ENCODE data around the gene SLC35G1. TPM values are rescaled to one million over a fixed set of nuclear protein-coding genes. Genes with fewer than 3 reads are reported as not detected.

The SLC35G1 gene
- total and polyA plus RNA-seq, 9 donors: 2.7 to 11.1 (median 7.1) TPM

GRCh38 chr10:93913706-93914105, 19.9 kb downstream of the SLC35G1 start:
- Histone ChIP-seq H3K4me1 (ENCODE audit: insufficient read depth) (peaks cover 4% of the 10 kb centered on the region), H3K27ac (no peak overlapping the region), H3K9me3 (no peaks in the 10 kb centered on the region), H3K27me3 (no peaks in the 10 kb centered on the region), H3K36me3 (no peaks in the 10 kb centered on the region), H3K4me3 (no peak overlapping the region)
- intact Hi-C loops (cut with DNase I): loop anchor here in 3 of 4 donors (10.0 kb wide), 4 partner anchors 161 to 531 kb away; no protein-coding TSS in a partner anchor
- WGBS, 3 donors: 24 to 45% (median 30%) methylated on average over 3 of the region's 3 CpGs
- no peak for DNase-seq
- no peak for TF ChIP-seq POLR2A (IDR thresholded peaks at IDR 0.05)
- TF ChIP-seq EP300 (IDR thresholded peaks at IDR 0.05): no peak
- TF ChIP-seq, protein P1, sequence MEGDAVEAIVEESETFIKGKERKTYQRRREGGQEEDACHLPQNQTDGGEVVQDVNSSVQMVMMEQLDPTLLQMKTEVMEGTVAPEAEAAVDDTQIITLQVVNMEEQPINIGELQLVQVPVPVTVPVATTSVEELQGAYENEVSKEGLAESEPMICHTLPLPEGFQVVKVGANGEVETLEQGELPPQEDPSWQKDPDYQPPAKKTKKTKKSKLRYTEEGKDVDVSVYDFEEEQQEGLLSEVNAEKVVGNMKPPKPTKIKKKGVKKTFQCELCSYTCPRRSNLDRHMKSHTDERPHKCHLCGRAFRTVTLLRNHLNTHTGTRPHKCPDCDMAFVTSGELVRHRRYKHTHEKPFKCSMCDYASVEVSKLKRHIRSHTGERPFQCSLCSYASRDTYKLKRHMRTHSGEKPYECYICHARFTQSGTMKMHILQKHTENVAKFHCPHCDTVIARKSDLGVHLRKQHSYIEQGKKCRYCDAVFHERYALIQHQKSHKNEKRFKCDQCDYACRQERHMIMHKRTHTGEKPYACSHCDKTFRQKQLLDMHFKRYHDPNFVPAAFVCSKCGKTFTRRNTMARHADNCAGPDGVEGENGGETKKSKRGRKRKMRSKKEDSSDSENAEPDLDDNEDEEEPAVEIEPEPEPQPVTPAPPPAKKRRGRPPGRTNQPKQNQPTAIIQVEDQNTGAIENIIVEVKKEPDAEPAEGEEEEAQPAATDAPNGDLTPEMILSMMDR (IDR thresholded peaks at IDR 0.05): no peak

DNA sequence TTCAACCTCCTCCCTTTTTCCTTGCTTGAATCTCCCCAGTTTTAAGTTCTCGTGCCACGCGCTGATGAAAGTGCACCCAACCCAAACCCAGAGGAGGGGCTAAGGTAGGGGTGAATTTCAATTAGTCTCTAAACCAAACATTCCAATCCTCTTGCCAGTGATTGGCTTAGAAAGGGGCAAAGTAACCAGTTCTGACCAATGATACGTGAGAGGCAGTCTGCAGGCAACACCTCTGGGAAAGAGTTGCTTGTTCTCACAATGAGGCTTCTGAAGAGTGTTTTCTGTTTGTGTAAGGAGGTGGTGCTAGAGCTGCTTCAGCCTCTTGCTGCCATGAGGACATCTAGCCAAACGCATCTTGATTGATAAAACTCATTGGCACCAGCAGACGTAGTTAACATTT, 21.8 kb downstream of the SLC35G1 start:
- 87 to 92% (median 90%) methylated on average over 6 of the region's 6 CpGs for WGBS, 3 donors
- Histone ChIP-seq H3K4me3 (no peak overlapping the region), H3K36me3 (no peaks in the 10 kb centered on the region), H3K27ac (no peak overlapping the region), H3K4me1 (ENCODE audit: insufficient read depth) (peaks cover 4% of the 10 kb centered on the region), H3K27me3 (no peaks in the 10 kb centered on the region), H3K9me3 (no peaks in the 10 kb centered on the region)
- TF ChIP-seq, protein P1 (IDR thresholded peaks at IDR 0.05): no peak
- TF ChIP-seq EP300 (IDR thresholded peaks at IDR 0.05) (no peak), POLR2A (IDR thresholded peaks at IDR 0.05) (no peak)
- intact Hi-C loops (cut with DNase I): loop anchor here in 3 of 4 donors (5.0 to 10.0 kb wide), 6 partner anchors 157 to 529 kb away; no protein-coding TSS in a partner anchor
- DNase-seq: no peak

GRCh38 chr10:93916257-93917063, 22.7 kb downstream of the SLC35G1 start:
- TF ChIP-seq, protein P1 (IDR thresholded peaks at IDR 0.05): peak in 2 of 3 donors; percentile 31 to 49
- TF ChIP-seq POLR2A (IDR thresholded peaks at IDR 0.05): no peak
- 35 to 46% (median 38%) methylated on average over 8 of the region's 8 CpGs for WGBS, 3 donors
- no peak overlapping the region for H3K4me3 ChIP-seq
- no peak for DNase-seq
- no peaks in the 10 kb centered on the region for H3K27me3 ChIP-seq
- H3K9me3 ChIP-seq: no peaks in the 10 kb centered on the region
- no peaks in the 10 kb centered on the region for H3K36me3 ChIP-seq
- intact Hi-C loops (cut with DNase I): loop anchor here in 3 of 4 donors (5.0 to 10.0 kb wide), 6 partner anchors 156 to 528 kb away; no protein-coding TSS in a partner anchor
- peaks cover 4% of the 10 kb centered on the region for H3K4me1 ChIP-seq (ENCODE audit: insufficient read depth)
- no peak overlapping the region for H3K27ac ChIP-seq

DNA sequence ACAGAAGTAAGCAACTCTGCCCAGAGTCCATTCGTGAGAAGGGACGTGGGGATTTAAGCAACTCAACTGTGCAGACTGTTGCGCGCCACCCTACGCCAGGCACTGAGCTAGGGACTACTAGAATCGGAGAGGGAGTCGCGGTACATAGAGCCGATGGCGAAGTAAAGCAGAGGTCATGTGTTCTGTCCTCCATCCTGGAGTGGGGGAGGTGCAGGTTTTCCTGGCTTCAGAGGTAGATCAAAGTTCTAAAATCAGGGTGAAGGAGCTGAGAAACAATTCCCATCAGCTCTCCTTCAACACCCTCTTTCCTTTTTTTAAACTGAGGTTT, 23.2 kb downstream of the SLC35G1 start:
- Histone ChIP-seq H3K27me3 (no peaks in the 10 kb centered on the region), H3K9me3 (no peaks in the 10 kb centered on the region), H3K4me3 (no peak overlapping the region), H3K36me3 (no peaks in the 10 kb centered on the region), H3K27ac (no peak overlapping the region), H3K4me1 (ENCODE audit: insufficient read depth) (peaks cover 4% of the 10 kb centered on the region)
- intact Hi-C loops (cut with DNase I): loop anchor here in 3 of 4 donors (5.0 to 10.0 kb wide), 6 partner anchors 155 to 528 kb away; no protein-coding TSS in a partner anchor
- no peak for DNase-seq
- WGBS, 3 donors: 57 to 66% (median 62%) methylated on average over 10 of the region's 10 CpGs
- TF ChIP-seq, protein P1 (IDR thresholded peaks at IDR 0.05): no peak
- TF ChIP-seq POLR2A (IDR thresholded peaks at IDR 0.05): no peak
